ENCODE data around the gene CKM. TPM values are rescaled to one million over a fixed set of nuclear protein-coding genes. Genes with fewer than 3 reads are reported as not detected.
"Not testable (repeated sequence)": the region's sequence is repeated elsewhere in the genome, so short reads cannot be mapped to it uniquely, and the experiment has no call there.

Gene CKM
- total RNA-seq, 1 donor from 2014 or later: not detected

DNA sequence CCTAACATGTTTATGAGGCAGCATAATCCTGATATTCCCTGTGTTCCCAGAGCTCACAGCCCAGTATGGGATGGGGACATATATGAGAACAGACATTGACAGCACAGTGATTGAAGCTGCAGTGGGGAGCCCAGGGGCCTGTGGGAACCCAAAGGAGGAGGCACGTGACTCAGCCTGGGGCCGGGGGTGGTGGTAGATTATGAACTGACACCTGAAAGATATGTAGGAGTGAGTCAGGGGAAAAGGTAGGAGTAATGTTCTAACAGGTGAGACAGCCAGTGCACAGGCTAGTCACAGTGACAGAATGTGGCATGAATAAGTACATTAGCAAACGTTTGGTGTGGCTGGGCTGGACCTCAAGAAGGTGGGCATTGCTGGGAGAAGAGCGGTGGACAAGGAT, 29.0 kb downstream of the CKM start:
- intact Hi-C loops (cut with micrococcal nuclease): no loop called here

DNA sequence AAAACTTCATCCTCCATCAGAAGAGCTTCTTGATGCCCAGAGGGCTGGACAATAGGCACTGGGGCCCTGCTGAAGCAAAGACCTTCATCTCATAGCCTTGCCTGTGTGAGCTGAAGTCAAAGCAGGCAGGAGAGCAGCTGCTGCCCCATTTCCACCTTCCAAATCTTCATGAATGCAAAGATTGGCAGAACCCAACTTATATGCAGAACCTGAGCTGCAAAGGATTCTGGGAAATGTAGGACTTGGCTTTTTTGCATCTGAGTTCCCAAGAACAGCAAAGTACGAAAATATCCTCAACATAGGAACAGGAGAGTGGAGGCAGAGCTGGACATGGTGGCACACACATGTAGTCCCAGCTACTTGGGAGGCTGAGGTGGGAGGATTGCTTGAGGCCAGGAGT, 30.8 kb downstream of the CKM start:
- intact Hi-C loops (cut with micrococcal nuclease): no loop called here

DNA sequence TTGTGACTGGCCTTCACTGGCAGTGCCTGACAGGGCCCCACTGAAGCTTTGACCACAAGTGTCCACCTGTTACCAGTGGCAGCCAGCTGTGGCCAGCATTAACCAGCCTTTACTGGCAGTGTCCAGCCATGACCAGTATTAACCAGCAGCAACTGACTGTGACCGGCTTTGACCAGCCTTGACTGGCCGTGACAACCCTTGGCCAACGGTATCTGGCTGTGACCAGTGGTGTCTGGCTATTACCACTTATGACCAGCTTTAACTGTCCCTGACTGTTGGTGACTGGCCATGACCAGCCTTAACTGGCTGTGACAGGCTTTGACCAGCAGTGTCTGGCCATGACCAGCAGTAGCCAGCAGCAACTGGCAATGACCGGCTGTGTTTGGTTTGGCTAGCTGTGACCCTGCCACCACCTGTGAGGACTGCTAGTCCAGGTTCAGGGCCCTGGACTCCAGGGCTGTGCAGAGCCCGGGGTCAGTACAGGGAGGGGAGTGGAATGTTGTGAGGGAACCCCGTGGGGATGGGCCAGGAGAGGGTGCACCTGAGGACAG, 32.2 kb downstream of the CKM start:
- intact Hi-C loops (cut with micrococcal nuclease): no loop called here

DNA sequence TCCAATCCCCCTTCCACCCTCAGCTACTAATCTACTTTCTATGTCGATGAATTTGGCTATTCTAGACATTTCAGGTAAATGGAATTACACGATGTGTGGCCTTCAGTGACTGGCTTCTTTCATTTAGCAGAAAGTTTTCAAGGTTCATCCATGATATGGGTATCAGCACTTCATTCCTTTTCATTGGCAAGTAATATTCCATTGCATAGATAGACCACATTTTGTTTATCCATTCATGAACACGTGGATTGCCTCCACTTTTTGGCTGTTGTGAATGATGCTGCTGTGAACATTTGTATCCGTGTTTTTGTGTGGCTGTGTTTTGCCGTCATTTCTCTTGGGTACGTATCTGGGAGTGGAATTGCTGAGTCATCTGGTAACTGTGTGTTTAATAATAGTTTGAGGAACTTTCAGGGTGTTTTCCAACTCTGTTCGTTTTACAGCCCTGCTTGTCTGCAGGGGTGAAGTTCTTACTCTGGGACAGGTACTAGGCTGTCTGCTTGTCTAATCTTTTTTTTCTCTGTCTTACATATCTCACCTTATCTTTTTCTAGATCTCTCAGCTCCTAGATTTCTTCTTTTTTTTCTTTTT, 39.1 kb downstream of the CKM start:
- intact Hi-C loops (cut with micrococcal nuclease): no loop called here

DNA sequence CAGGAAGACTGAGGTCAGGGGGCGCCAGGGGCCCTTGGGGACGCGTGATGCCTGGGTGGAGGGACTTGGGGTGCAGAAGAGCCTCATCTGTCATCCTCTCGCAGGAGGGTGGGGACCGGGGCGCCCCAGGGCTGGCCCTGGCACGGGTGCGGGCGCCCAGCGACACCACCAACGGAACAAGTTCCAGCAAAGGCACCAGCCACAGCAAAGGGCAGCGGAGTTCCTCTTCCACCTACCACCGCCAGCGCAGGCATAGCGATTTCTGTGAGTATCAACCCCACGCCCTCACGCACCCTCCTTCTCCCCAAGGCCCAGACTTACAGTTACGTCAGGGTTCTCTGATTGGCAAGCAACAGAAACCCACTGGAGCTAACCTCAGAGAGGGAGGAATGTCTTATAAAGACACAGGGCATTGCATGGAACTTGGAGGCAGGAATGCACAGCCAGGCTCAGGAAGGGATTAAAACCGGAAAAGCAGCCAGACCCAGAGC, 42.2 kb downstream of the CKM start:
- intact Hi-C loops (cut with micrococcal nuclease): no loop called here

DNA sequence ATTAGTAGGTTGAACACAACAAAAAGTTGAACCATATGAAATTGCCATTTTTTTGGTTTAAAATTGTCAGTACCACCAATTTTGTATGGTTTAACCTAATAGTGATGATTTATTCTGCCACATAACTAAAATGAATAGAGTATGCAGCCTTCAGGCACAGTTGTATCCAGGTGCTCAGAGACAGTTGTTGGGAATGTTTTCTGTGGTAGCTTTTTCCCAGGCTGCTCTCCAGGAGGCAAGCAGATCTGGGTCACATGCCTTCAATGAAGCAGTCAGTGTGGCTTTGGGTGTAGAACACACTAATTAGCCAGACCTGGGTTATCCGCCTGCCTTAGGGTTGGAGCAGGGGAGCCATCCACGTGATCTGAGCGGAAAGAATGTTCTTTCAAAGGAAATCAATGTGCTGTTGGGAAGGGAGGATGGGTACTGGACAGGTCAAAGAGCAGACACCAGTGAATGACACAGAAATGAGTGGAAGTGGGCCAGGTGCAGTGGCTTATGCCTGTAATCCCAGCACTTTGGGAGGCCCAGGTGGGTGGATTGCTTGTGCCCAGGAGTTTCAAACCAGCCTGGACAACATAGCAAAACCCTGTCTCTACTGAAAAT, 43.0 kb downstream of the CKM start:
- intact Hi-C loops (cut with micrococcal nuclease): no loop called here

DNA sequence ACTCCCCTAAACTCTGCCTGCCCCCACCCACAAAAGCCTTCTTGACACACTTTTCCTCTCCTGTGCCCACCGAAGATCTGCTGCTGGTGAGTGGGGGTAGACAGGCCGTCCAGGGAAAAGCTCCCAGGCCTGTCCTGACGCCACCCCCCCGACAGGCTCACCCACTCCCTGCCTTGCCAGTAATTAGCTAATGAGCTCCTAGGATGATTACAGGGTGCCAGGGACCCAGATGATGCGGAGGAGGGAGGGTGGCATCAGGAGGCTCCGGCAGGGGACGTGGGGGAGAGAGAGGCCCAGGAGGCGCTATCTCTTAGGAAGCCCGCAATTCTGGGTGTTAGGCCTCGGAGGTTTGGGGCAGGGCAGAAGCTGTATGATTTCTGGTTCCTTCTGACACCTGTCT, 44.6 kb downstream of the CKM start:
- intact Hi-C loops (cut with micrococcal nuclease): no loop called here

DNA sequence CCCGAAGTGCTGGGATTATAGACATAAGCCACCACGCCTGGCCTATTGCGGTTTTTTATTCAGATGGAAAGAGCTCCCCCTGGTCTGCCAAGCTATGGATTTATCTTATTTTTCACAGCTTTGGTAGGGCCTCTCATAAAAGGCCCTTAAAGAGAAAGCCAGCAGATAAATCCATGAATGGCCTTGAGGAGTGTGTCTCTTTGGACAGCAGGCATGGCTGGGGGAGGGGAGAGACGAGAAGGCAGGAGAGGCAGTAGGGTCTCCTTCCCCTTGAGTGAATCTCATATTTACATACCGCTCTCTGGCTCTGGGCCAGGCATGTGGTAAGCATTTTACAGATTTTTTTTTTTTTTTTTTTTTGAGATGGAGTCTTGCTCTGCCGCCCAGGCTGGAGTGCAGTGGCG, 46.4 kb downstream of the CKM start:
- intact Hi-C loops (cut with micrococcal nuclease): no loop called here

DNA sequence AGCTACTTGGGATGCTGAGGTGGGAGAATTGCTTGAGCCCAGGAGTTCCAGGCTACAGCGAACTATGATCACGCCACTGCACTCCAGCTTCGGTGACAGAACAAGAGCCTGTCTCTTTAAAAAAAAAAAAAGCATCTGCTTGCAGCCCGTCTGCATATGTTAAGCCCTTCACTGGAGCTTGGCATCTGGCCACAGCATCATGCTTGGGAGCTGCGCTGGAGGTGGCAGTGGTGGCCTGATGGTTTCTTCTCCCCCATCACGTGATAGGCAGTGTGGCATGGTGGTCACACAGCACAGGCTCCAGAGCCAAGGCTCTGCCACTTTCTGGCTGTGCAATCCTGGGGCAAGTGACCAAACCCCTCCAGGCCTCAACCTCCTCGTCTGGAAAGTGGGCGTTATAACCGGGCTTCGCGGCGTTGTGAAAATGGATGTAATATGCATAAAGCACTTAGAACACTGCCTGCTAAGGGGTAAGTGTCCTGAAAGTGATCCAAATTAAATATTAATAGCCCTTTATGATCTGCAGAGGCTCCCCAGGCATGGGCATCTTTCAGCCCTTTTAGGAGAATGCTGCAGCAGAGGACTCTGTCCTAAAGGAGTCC, 47.2 kb downstream of the CKM start:
- intact Hi-C loops (cut with micrococcal nuclease): no loop called here

DNA sequence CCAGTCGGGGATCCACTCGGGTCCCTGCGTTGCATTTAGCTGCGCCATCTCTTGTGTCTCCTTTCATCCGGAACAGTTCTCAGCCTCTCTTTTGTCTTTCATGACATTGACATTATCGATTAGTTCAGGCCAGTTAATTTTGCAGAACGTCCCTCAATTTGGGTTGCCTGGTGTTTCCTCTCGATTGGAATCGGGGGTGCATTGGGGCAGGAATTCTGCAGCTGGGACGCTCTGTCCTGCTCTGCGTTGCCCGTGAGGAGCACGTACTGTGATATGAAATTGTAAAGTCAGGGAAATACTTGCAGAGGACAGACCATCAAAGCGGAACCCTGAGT, 49.2 kb downstream of the CKM start:
- intact Hi-C loops (cut with micrococcal nuclease): no loop called here

DNA sequence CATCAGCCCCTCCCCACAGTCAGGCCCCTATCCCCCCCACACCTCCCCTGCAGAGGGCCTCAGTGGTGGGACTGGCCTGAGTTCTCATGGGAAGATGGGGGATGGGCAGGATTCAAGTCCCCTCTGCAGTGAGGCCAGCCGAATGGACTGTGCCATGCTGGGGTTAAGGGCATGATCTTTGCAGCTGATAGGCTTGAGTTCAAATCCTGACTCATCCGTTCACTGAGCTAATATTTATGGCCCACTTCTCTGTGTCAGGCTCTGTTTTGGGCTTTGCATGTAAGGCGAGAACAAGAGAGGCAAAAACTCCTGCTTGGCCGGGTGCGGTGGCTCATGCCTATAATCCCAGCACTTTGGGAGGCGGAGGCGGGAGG, 51.0 kb downstream of the CKM start:
- intact Hi-C loops (cut with micrococcal nuclease): no loop called here

DNA sequence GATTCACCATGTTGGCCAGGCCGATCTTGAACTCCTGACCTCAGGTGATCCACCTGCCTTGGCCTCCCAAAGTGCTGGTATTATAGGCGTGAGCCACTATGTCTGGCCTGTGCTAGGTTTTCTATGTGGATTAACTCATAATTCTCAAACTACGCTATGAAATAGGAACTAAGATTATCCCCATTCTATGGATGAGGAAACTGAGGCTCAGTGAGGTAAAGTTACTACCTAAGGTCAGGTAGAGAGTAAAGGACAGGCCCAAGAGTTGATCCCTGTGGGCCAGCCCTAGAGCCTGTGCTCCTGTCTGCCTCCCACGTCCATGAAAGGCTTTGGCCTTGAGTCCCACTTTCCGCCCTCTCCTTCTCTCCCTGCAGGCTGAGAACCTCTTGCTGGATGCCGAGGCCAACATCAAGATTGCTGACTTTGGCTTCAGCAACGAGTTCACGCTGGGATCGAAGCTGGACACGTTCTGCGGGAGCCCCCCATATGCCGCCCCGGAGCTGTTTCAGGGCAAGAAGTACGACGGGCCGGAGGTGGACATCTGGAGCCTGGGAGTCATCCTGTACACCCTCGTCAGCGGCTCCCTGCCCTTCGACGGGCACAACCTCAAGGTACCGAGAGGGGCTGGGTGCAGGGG, 51.5 kb downstream of the CKM start:
- intact Hi-C loops (cut with micrococcal nuclease): no loop called here

DNA sequence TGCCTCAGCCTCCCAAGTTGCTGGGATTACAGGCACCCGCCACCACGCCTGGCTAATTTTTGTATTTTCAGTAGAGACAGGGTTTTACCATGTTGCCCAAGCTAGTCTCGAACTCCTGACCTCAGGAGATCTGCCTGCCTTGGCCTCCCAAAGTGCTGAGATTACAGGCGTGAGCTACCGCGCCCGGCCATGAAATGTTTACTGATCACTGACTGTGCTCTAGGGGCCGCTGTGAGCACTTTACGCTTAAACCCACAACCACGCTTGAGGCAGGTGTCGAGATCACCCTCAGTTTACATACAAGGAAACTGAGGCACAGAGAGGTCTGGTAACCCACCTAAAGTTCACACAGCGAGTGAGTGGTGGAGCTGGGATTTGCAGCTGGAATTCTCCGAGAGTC, 52.7 kb downstream of the CKM start:
- intact Hi-C loops (cut with micrococcal nuclease): not testable (repeated sequence)

DNA sequence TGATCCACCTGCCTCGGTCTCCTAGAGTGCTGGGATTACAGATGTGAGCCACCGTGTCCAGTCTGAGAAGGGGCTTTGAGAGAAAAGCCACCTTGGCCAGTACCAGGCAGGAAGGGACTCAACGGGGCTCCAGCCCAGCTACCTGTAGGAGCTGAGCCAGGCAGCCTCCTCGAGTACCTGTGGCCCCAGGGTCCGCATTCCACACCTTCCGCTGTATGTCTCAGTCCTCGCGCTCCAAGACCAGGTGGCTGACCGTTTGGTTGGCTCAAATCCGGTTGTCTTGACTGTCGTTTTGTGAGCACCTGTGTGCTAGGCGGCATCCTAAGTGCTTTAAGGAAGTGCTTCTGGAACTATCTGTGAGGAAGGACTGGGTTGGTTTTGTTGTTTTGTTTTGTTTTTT, 55.4 kb downstream of the CKM start:
- intact Hi-C loops (cut with micrococcal nuclease): no loop called here

DNA sequence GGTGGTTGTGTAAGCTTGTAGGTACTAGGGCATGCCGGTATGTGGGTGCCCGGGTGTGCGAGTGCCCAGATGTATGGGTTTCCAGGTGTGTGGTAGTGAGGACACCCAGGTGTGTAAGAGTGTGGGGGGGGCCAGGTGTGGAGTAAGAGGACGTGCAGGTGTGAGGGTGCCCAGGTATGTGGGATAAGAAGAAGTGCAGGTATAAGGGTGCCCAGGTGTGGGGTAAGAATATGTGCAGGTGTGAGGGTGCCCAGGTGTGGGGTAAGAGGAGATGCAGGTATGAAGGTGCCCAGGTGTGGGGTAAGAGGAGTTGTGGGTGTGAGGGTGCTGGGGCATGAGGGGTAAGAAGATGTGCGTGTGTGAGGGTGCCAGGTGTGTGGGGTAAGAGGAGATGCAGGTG, 57.3 kb downstream of the CKM start:
- intact Hi-C loops (cut with micrococcal nuclease): no loop called here

DNA sequence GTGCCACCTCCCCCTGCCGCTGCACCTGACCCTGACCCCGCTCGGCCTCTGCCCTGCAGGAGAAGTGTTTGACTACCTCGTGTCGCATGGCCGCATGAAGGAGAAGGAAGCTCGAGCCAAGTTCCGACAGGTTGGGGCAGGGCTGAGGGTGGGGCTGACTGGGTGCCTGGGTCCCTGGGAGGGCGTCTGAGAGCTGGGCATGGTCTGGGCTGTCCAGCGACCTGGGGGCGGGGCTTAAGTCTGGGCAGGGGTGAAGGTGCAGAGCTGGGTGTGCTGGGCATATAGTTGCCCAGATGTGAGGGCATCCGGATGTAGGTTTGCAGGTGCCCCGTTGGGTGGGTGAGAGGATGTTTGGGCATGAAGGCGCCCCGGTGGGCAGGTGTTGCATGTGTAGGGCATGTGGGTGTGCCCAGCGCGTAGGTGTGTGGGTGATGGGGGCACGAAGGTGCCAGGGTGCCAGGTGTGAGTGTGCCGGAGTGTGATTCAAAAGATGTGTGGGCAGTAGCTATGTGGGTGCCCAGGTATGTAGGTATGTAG, 57.8 kb downstream of the CKM start:
- intact Hi-C loops (cut with micrococcal nuclease): no loop called here

DNA sequence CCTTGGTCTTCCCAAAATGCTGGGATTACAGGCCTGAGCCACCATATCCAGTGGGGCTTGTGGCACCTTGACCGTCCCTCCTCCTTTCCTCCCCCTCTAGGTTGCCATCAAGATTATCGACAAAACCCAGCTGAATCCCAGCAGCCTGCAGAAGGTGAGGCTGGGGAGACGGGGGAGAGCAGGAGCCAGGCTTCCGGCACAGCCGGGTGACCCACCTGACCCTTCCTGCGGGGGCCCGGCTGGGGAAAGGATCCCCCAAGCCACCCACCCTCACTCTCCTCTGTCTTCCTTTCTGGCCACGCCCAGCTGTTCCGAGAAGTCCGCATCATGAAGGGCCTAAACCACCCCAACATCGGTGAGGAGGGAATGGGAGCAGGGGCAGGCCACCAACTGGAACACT, 59.7 kb downstream of the CKM start:
- intact Hi-C loops (cut with micrococcal nuclease): no loop called here

DNA sequence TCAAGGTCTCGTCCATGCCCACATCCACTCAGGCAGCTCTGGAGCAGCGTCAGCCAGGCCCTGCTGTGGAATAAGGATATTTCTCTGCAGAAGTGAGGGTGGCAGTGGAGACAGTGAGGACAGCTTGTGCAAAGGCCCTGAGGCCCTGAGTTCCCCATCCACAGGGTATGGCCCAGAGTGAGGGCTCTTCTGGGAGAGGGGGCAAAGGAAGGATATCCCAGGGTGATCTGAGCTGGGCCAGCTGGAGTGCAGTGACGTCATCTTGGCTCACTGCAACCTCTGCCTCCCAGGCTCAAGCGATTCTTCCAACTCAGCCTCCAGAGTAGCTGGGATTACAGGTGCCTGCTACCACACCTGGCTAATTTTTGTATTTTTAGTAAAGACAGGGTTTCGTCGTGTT, 60.1 kb downstream of the CKM start:
- intact Hi-C loops (cut with micrococcal nuclease): no loop called here

DNA sequence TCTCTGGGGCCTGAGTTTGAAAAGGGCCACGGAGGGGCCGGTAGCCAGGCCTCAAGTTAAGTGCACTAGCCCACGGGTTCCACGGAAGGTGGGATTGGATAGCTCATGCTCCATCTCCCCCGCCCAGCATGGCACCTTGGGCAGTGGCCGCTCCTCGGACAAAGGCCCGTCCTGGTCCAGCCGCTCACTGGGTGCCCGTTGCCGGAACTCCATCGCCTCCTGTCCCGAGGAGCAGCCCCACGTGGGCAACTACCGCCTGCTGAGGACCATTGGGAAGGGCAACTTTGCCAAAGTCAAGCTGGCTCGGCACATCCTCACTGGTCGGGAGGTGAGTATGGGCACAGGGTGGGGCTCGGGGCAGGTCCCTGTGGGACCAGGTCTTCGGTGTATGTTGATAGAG, 63.8 kb downstream of the CKM start:
- intact Hi-C loops (cut with micrococcal nuclease): no loop called here

DNA sequence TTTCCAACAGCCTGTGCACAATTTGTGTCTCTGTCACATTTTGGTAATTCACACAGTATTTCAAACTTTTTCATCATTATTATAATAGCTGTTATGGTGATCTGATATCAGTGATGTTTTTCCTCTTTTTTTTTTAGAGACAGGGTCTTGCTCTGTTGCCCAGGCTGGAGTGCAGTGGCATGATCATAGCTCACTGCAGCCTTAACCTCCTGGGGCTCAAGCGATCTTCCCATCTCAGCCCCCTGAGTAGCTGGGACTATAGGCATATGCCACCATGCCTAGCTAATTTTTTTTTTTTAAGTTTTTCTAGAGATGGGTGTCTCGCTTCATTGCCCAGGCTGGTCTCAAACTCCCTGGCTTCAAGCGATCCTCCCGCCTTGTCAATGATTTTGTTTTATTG, 65.8 kb downstream of the CKM start:
- intact Hi-C loops (cut with micrococcal nuclease): no loop called here
